ENCODE measurements around the gene ISM1. TPM values are rescaled to one million over a fixed set of nuclear protein-coding genes. Genes with fewer than 3 reads are reported as not detected.

The ISM1 gene
- total RNA-seq, 4 donors from 2014 or later, result 1.8 to 7.1 (median 4.0) TPM

DNA sequence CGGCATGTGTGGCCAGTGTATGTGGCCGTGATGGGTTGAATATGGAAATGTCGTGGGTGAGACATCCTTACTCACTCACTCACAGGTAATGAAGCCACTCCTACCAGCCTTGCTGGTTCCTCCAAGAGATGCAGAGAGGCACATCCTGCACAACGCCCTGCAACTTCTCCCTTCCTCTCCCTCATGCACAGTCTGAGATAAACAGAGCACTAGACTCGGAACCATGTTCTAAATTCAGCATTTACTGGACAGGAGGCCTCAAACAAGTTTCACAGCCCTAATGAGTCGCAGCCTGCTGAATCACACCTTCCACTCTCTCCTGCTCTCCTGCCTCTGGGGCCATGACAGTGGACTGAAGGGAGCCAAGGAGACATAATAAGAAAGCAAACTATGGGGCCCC is 91.2 kb downstream of the ISM1 start:
- Histone ChIP-seq H3K36me3 (no peaks in the 10 kb centered on the region), H3K27ac (replicated peaks in 1 of 4) (no peak overlapping the region), H3K4me3 (no peak overlapping the region), H3K4me1 (no peaks in the 10 kb centered on the region), H3K9me3 (peaks cover 0 to 10% (median 0%) of the 10 kb centered on the region in 4 donors), H3K27me3 (no peaks in the 10 kb centered on the region)
- TF ChIP-seq, protein P1, sequence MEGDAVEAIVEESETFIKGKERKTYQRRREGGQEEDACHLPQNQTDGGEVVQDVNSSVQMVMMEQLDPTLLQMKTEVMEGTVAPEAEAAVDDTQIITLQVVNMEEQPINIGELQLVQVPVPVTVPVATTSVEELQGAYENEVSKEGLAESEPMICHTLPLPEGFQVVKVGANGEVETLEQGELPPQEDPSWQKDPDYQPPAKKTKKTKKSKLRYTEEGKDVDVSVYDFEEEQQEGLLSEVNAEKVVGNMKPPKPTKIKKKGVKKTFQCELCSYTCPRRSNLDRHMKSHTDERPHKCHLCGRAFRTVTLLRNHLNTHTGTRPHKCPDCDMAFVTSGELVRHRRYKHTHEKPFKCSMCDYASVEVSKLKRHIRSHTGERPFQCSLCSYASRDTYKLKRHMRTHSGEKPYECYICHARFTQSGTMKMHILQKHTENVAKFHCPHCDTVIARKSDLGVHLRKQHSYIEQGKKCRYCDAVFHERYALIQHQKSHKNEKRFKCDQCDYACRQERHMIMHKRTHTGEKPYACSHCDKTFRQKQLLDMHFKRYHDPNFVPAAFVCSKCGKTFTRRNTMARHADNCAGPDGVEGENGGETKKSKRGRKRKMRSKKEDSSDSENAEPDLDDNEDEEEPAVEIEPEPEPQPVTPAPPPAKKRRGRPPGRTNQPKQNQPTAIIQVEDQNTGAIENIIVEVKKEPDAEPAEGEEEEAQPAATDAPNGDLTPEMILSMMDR (IDR thresholded peaks at IDR 0.05), result no peak
- TF ChIP-seq EP300 (IDR thresholded peaks at IDR 0.05), result no peak
- no peak for TF ChIP-seq POLR2A (IDR thresholded peaks at IDR 0.05; ENCODE audit: low read depth)
- TF ChIP-seq POLR2AphosphoS5 (IDR thresholded peaks at IDR 0.05), result no peak
- intact Hi-C loops (cut with DNase I), result loop anchor here (10.0 kb wide), 1 partner anchor 463 kb away; no protein-coding TSS in a partner anchor
- DNase-seq (ENCODE audit: extremely low spot score), result no peak
- WGBS, result 87% methylated on average over 6 of the region's 6 CpGs

DNA sequence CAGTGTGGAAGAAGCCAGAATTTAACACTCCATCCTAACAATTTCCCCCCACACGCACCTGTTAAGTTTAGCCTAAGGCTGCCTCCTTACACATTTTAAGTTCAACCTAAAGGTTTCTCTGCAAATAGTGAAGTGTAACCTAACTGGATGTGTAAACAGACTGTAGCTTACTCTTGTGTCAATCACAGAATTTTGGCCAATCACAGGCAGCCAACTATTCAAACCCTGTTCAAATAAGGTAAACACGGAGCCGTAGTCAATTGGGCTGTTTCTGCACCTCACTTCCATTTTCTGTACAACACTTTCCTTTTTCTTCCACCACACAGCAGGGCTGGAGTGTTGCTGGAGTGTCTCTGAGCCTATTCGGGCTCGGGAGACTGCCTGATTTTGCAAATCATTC is 92.1 kb downstream of the ISM1 start:
- no peak for DNase-seq (ENCODE audit: extremely low spot score)
- peaks cover 0 to 12% (median 0%) of the 10 kb centered on the region in 4 donors for H3K9me3 ChIP-seq
- WGBS, result 84% methylated on average over 5 of the region's 5 CpGs
- no peak for TF ChIP-seq POLR2A (IDR thresholded peaks at IDR 0.05; ENCODE audit: low read depth)
- TF ChIP-seq POLR2AphosphoS5 (IDR thresholded peaks at IDR 0.05), result no peak
- TF ChIP-seq EP300 (IDR thresholded peaks at IDR 0.05), result no peak
- TF ChIP-seq, protein P1 (IDR thresholded peaks at IDR 0.05), result no peak
- H3K27me3 ChIP-seq, result no peaks in the 10 kb centered on the region
- intact Hi-C loops (cut with DNase I), result loop anchor here (10.0 kb wide), 1 partner anchor 462 kb away; no protein-coding TSS in a partner anchor
- H3K36me3 ChIP-seq, result no peaks in the 10 kb centered on the region
- no peaks in the 10 kb centered on the region for H3K4me1 ChIP-seq
- no peak overlapping the region for H3K27ac ChIP-seq (replicated peaks in 1 of 4)
- no peak overlapping the region for H3K4me3 ChIP-seq

DNA sequence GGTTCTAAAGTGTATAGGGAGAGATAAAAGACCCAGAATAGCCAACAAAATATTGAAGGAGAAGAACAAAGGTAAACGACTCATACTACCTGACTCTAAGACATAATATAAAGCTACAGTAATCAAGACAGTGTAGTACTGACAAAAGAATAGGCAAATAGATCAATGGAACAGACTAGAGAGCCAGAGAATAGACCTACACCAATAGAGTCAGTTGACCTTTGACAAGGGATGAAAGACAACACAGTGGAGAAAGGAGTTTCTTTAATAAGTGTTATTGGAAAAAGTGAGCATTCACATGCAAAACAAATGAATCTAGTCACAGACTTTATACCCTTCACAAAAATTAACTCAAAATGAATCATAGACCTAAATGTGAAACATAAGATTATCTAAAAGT is 96.4 kb downstream of the ISM1 start:
- no peak for DNase-seq (ENCODE audit: extremely low spot score)
- TF ChIP-seq POLR2AphosphoS5 (IDR thresholded peaks at IDR 0.05) (no peak), POLR2A (IDR thresholded peaks at IDR 0.05; ENCODE audit: low read depth) (no peak), EP300 (IDR thresholded peaks at IDR 0.05) (no peak)
- TF ChIP-seq, protein P1 (IDR thresholded peaks at IDR 0.05), result no peak
- Histone ChIP-seq H3K4me3 (no peak overlapping the region), H3K9me3 (peaks cover 0 to 12% (median 0%) of the 10 kb centered on the region in 4 donors), H3K27me3 (no peaks in the 10 kb centered on the region), H3K4me1 (no peaks in the 10 kb centered on the region), H3K27ac (replicated peaks in 1 of 4) (no peak overlapping the region), H3K36me3 (no peaks in the 10 kb centered on the region)
- 92% methylated on average over 1 of the region's 1 CpG for WGBS
- intact Hi-C loops (cut with DNase I), result loop anchor here (10.0 kb wide), 1 partner anchor 457 kb away; no protein-coding TSS in a partner anchor

- Histone ChIP-seq H3K27ac (replicated peaks in 1 of 4) (no peak overlapping the region), H3K36me3 (no peaks in the 10 kb centered on the region), H3K27me3 (no peaks in the 10 kb centered on the region), H3K4me3 (no peak overlapping the region), H3K9me3 (peaks cover 0 to 12% (median 0%) of the 10 kb centered on the region in 4 donors), H3K4me1 (no peaks in the 10 kb centered on the region)
- no peak for TF ChIP-seq EP300 (IDR thresholded peaks at IDR 0.05)
- TF ChIP-seq POLR2AphosphoS5 (IDR thresholded peaks at IDR 0.05), result no peak
- no peak for TF ChIP-seq POLR2A (IDR thresholded peaks at IDR 0.05; ENCODE audit: low read depth)
- TF ChIP-seq, protein P1 (IDR thresholded peaks at IDR 0.05), result no peak
- 81% methylated on average over 5 of the region's 5 CpGs for WGBS
- no peak for DNase-seq (ENCODE audit: extremely low spot score)
- intact Hi-C loops (cut with DNase I), result loop anchor here (10.0 kb wide), 1 partner anchor 456 kb away; no protein-coding TSS in a partner anchor
Measured at GRCh38 chr20:13318871-13319521, 97.9 kb downstream of the ISM1 start.

Measured in esophagus muscularis mucosa (tissue), 4 donors.